ENCODE results near the gene TDRD7. TPM values are rescaled to one million over a fixed set of nuclear protein-coding genes. Genes with fewer than 3 reads are reported as not detected.

TDRD7 gene
- total RNA-seq, 3 donors from 2014 or later = 31.1 to 36.6 (median 33.4) TPM

GRCh38 chr9:97510797-97511654, 99.1 kb downstream of the TDRD7 start:
- DNase-seq (peak in 1 of 3 donors; percentile 27), ATAC-seq (peak; percentile 47)
- intact Hi-C loops (cut with DNase I, micrococcal nuclease) = no loop called here
- H3K4me3 ChIP-seq = no peak overlapping the region
- no peak for TF ChIP-seq CTCF (IDR thresholded peaks at IDR 0.05)
- H3K4me1 ChIP-seq (ENCODE audit: low read depth) = no peaks in the 10 kb centered on the region
- H3K9me3 ChIP-seq = no peaks in the 10 kb centered on the region
- H3K36me3 ChIP-seq (ENCODE audit: low read depth) = no peaks in the 10 kb centered on the region

- TF ChIP-seq CTCF (IDR thresholded peaks at IDR 0.05) = no peak
These were observed 99.9 kb downstream of the TDRD7 start for GRCh38 chr9:97511655-97512427.

GRCh38 chr9:97512966-97513560, 101.2 kb downstream of the TDRD7 start:
- Histone ChIP-seq H3K4me1 (ENCODE audit: low read depth) (no peaks in the 10 kb centered on the region), H3K4me3 (no peak overlapping the region), H3K9me3 (no peaks in the 10 kb centered on the region), H3K36me3 (ENCODE audit: low read depth) (no peaks in the 10 kb centered on the region)
- no peak for DNase-seq
- ATAC-seq = no peak
- no peak for TF ChIP-seq CTCF (IDR thresholded peaks at IDR 0.05)
- intact Hi-C loops (cut with DNase I, micrococcal nuclease) = no loop called here

More at GRCh38 chr9:97511655-97512427, 99.9 kb downstream of the TDRD7 start:
- Histone ChIP-seq H3K4me3 (no peak overlapping the region), H3K9me3 (no peaks in the 10 kb centered on the region), H3K4me1 (ENCODE audit: low read depth) (no peaks in the 10 kb centered on the region), H3K36me3 (ENCODE audit: low read depth) (no peaks in the 10 kb centered on the region)
- DNase-seq (no peak), ATAC-seq (peak; percentile 69)
- intact Hi-C loops (cut with DNase I, micrococcal nuclease) = no loop called here

- DNase-seq (no peak), ATAC-seq (no peak)
- no peaks in the 10 kb centered on the region for H3K9me3 ChIP-seq
- H3K4me3 ChIP-seq = no peak overlapping the region
- intact Hi-C loops (cut with DNase I, micrococcal nuclease) = no loop called here
- H3K4me1 ChIP-seq (ENCODE audit: low read depth) = no peaks in the 10 kb centered on the region
- H3K36me3 ChIP-seq (ENCODE audit: low read depth) = no peaks in the 10 kb centered on the region
- no peak for TF ChIP-seq CTCF (IDR thresholded peaks at IDR 0.05)
These were observed 102.6 kb downstream of the TDRD7 start for GRCh38 chr9:97514531-97514930.

GRCh38 chr9:97515662-97516061, 103.8 kb downstream of the TDRD7 start:
- no peak for ATAC-seq
- intact Hi-C loops (cut with DNase I, micrococcal nuclease) = no loop called here
- Histone ChIP-seq H3K4me3 (no peak overlapping the region), H3K4me1 (ENCODE audit: low read depth) (no peaks in the 10 kb centered on the region), H3K36me3 (ENCODE audit: low read depth) (no peaks in the 10 kb centered on the region), H3K9me3 (no peaks in the 10 kb centered on the region)
- no peak for TF ChIP-seq CTCF (IDR thresholded peaks at IDR 0.05)
- no peak for DNase-seq

Data from mucosa of descending colon (tissue), 3 donors.